ENCODE results near the gene PLAU. TPM values are rescaled to one million over a fixed set of nuclear protein-coding genes. Genes with fewer than 3 reads are reported as not detected.
"Not testable (repeated sequence)": the region's sequence is repeated elsewhere in the genome, so short reads cannot be mapped to it uniquely, and the experiment has no call there.

PLAU gene
- total RNA-seq, 1 donor from 2014 or later: 64.7 TPM

GRCh38 chr10:73920089-73920488, 9.2 kb downstream of the PLAU start:
- DNase-seq (ENCODE audit: low spot score): no peak

DNA sequence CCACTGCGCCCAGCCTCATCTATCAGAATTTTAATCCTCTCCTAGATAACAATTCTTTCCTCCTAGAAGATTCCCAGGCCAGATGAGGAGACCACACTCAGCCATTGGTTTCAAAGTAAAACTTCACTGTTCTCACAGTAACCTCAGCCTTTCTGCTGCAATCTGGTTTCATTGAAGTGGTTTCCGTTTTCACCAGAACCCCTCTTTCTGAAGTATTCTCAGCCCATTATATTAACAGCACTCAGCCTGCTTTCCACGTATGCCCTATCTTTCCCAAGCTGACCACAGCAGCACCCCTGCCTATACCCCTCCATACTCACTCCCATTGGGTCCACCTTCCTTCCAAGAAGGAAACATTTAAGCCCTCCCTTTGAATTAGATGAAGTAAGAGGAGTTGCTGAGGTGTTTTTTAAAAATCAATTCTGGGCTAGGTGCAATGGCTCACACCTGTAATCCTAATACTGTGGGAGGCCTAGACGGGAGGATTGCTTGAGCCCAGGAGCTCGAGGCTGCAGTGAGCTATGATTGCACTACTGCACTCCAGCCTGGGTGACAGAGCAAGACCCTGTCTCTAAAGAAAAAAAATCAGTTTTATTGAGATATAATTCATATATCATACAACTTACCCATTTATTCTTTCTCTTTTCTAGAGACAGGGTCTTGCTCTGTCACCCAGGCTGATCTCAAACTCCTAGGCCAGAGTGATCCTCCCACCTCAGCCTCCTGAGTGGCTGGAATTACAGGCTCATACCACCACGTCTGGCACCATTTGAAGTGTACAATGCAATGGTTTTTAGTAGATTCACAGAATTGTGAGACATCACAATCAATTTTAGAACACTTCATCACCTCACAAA, 11.3 kb downstream of the PLAU start:
- no peak for DNase-seq (ENCODE audit: low spot score)

DNA sequence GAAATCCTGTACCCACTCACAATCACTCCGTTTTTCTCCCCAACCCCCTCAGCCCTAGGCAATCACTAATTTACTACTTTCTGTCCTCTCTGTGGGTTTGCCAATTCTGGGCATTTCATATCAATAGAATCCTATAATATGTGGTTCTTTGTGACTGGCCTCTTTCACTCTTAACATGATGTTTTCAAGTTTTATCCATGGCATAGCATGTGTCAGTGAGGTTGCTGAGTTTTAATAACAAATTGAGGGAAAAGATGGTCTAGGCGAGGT, 11.9 kb downstream of the PLAU start:
- DNase-seq (ENCODE audit: low spot score): no peak

DNA sequence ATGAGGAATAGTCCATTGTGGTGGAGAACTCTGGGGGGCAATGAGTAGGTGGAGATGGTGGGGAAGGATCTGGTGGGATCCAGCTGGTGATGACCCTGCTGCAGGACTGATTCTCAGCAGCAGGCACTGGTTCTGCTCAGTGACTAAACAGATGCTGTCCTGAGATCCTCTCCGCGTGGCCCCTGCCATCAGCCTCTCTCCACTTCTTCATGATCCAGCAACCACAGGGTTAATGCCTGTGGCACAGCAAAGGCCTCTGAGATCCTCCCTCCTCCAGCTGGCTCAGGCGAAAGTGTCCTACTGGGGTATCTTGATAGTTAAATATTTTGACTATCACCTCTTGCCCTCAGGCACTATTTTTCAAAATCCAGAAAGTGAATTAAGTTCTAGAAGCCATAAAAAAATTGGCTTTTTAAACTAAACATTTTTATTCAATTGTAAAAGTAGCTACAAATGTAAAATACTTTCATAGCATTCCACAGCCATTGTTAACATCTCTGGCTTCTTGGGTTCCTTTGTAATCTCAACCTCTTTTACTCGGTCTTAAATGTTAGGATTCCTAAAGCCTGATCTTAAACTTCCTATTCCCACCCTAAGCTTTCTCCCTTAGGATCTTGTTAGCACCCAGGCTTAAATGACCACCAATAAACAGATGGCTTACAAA, 13.1 kb downstream of the PLAU start:
- DNase-seq (ENCODE audit: low spot score): no peak

DNA sequence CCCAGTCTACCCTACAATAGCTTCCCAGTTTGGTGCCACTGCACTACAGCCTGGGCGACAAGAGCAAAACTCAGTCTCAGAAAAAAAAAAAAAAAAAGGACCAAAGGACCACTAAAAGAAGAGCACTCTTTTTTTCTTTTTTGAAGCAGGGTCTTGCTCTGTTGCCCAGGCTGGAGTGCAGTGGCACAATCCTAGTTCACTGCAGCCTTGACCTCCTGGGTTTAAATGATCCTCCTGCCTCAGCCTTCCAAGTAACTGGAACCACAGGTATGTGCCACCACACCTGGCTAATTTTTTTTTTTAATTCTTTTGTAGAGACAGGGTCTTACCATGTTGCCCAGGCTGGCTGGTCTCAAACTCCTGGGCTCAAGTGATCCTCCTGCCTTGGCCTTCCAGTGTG, 14.0 kb downstream of the PLAU start:
- DNase-seq (ENCODE audit: low spot score): no peak

GRCh38 chr10:73925539-73925938, 14.6 kb downstream of the PLAU start:
- DNase-seq (ENCODE audit: low spot score): no peak

DNA sequence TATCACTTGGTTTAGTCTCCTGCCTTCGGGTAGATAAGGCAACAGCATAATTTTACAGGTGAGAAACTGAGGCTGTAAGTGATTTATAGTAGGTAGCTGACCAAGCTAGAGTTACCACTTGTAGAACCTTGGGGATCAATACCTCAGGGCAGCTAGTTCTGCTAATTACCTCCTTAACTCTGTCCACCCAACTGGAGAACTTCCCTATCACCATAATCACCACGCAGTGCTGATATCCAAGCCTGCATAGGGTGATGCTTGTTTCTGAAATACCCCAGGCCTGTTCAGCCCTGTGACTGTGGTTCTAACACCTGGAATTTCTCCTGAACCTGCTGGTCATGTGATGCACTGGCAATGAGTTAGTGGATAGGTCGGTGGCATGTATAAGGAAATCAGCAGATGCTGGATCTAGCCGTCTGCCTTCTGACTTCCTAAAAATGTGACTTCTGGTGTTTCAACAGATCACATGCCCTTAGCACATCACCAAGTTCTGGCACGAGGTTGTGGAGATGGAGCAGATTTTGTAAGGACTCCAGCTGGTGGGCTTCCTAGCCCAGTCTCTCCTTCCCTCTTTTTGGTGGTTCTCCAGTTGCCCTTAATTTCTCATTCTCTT, 15.3 kb downstream of the PLAU start:
- no peak for DNase-seq (ENCODE audit: low spot score)

DNA sequence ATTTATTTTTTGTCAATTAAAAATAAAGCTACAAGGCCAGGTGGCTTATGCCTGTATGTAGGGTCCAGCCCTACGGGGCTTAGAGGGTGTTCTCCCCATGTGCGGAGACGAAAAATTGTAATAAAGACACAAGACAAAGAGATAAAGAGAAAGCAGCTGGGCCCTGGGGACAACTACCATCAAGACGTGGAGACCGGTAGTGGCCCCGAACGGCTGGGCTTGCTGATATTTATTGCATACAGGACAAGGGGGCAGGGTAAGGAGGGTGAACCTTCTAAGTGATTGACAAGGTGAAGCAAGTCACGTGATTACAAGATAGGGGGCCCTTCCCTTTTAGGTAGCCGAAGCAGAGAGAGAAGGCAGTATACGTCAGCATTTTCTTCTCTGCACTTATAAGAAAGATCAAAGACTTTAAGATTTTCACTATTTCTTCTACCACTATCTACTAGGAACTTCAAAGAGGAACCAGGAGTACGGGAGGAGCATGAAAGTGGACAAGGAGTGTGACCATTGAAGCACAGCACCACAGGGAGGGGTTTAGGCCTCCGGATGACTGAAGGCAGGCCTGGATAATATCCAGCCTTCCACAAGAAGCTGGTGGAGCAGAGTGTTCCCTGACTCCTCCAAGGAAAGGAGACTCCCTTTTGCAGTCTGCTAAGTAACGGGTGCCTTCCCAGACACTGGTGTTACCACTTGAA, 19.8 kb downstream of the PLAU start:
- not testable (repeated sequence) for DNase-seq (ENCODE audit: low spot score)

GRCh38 chr10:73931767-73932619, 21.1 kb downstream of the PLAU start:
- no peak for DNase-seq (ENCODE audit: low spot score)

DNA sequence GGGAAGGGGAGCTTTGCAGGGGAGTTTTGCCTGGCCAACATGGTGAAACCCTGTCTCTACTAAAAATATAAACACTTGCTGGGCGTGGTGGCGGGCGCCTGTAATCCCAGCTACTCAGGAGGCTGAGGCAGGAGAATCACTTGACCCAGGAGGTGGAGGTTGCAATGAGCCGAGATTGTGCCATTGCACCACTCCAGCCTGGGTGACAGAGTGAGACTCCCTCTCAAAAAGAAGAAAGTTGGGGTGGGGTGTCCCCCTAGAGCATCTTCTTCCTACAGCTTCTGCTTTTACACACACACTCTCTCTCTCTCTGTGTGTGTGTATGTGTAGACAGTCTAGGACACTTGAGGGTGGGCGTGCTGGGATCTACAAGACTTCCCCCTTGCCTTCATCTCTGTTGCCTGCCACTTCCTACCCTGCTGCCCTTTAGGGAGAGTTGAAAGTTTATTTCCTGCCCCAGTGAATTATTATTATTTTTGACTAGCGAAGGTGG, 21.7 kb downstream of the PLAU start:
- DNase-seq (ENCODE audit: low spot score): no peak

- no peak for DNase-seq (ENCODE audit: low spot score)
These were observed 23.1 kb downstream of the PLAU start for GRCh38 chr10:73934074-73934473.

GRCh38 chr10:73935895-73936294, 25.0 kb downstream of the PLAU start:
- no peak for DNase-seq (ENCODE audit: low spot score)

- DNase-seq (ENCODE audit: low spot score): no peak
These were observed 26.6 kb downstream of the PLAU start for GRCh38 chr10:73937333-73938043.

GRCh38 chr10:73940634-73941221, 29.8 kb downstream of the PLAU start:
- peak; percentile 96 for DNase-seq (ENCODE audit: low spot score)

- DNase-seq (ENCODE audit: low spot score): no peak
These were observed 30.4 kb downstream of the PLAU start for GRCh38 chr10:73941300-73941699.

GRCh38 chr10:73944356-73945100, 33.6 kb downstream of the PLAU start:
- no peak for DNase-seq (ENCODE audit: low spot score)

DNA sequence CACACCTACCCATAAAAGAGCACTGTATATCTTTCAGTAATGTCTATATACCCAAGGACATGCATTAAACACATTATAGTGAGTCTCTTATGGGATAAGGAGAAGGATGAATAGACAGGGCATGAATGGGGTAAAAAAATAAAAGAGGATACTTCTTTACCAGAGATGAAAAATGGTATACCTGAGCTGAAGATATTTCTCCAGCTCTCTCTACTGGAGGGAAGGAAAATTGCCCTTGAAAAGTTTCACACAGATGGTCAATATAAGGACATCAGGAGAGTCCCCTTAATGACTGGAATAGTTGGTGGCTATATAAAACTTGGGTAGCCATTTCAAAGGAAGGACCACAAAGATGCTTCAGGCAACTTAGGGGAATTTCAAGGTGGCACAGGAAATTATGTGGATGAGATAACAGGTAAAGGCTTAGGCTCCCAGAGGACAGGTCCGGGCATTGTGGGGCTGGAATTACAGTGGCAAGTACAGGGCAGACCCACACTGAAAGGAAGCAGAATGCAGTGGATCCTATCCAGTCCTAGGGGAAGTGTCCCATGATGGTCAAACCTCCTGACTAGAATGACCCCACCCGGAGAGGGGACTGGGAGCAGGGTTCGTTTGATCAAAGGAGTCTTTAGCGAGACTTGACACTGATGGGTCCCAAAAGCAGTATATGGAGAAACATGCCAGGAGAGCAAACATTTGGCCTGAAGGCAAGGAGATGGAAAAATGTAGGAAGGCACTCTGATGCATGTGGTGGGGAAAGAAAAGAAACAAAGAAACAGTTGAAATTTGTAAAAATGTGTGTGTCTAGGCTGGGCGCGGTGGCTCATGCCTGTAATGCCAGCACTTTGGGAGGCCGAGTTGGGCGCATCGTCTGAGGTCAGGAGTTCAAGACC, 35.6 kb downstream of the PLAU start:
- no peak for DNase-seq (ENCODE audit: low spot score)
